Right lobe of liver (tissue), 6 donors: ENCODE results near the gene ZNF827. TPM values are rescaled to one million over a fixed set of nuclear protein-coding genes. Genes with fewer than 3 reads are reported as not detected.

ENCODE experiments used
- ATAC-seq, 4 donors: fragments of 200-7000 bp; cut with Tn5 transposase; one replicate each; pipeline ENCODE4 v1.9.1; 2020; ENCODE audit warnings: mild to moderate bottlenecking in 4 of 4, moderate library complexity in 4 of 4
- DNase-seq, 3 donors: peaks; one replicate each; pipeline ENCODE4 v3.0.0-alpha.2; 2020
- H3K27ac ChIP-seq, 3 donors: fragments of 200-600 bp; one replicate each; pipeline ENCODE4 v1.8.0; 2022
- H3K27me3 ChIP-seq, 2 donors: fragments of 200-600 bp; one replicate each; pipeline ENCODE4 v1.8.0; 2022
- H3K36me3 ChIP-seq, 4 donors: fragments of 200-600 bp; sonication (generic) in 1 of 4; one replicate each; pipeline versions ENCODE4 v1.5.1 to v1.8.0; 2017 to 2022; ENCODE audit warnings: control low read depth in 1 of 4
- H3K4me1 ChIP-seq, 4 donors: fragments of 200-600 bp; sonication (generic) in 1 of 4; one replicate each; pipeline versions ENCODE4 v1.5.1 to v1.8.0; 2017 to 2022; ENCODE audit warnings: control low read depth in 1 of 4
- H3K4me3 ChIP-seq, 3 donors: fragments of 200-600 bp; one replicate each; pipeline ENCODE4 v1.8.0; 2022
- H3K9me3 ChIP-seq, 4 donors: fragments of 200-600 bp; sonication (generic) in 1 of 4; one replicate each; pipeline versions ENCODE4 v1.5.1 to v1.8.0; 2017 to 2022; ENCODE audit warnings: control low read depth in 1 of 4
- CTCF ChIP-seq, 4 donors: fragments of 200-600 bp in 3 of 4; fragments of 450-650 bp in 1 of 4; IDR thresholded peaks; one replicate each; pipeline versions ENCODE4 v1.5.1 to v1.8.0; 2016 to 2022; ENCODE audit warnings: antibody characterized with exemption in 4 of 4, mild to moderate bottlenecking in 2 of 4
- POLR2A ChIP-seq: fragments of 450-650 bp; IDR thresholded peaks from one replicate; pipeline ENCODE4 v1.6.1; 2017; ENCODE audit warnings: antibody characterized with exemption, mild to moderate bottlenecking
- WGBS: methylation state at CpG from one replicate; pipeline ENCODE4 v1.1.6; 2018; ENCODE audit warnings: low coverage, low lambda C conversion rate; ENCODE audit not compliant: insufficient coverage; ENCODE audit errors: missing lambda C conversion rate; 5-methylcytosine and 5-hydroxymethylcytosine counted together
- intact Hi-C, 2 donors: fragments of 100-400 bp; cut with DNase I; formaldehyde crosslinking; loops; one replicate each; pipeline versions ENCODE4 v1.11.2 to v1.14.1; 2022
- total RNA-seq, 6 experiments: library from RNA; depleted of rRNA in 2 of 6; stranded (reverse); fragments of >200 nt in 2 of 6; fragmentation: NEBNext Ultra II Directional in 3 of 6; extraction: Animal tissue kit (Norgen Biotek cat#: 25700) in 3 of 6; gene quantifications; one replicate each; pipeline versions ENCODE4 v1.1.0 to v1.2.4, GENCODE V29; 2016 to 2023
- donor health status: DM: no; HTN: yes; CAD: no.
- donor health status: DM: no; HTN: no; CAD: no.
- donor health status: DM: no; HTN: no; CAD: no.
- donor health status: DM: no; HTN: yes; CAD: no.
- donor health status: DM: no; HTN: yes; CAD: no.

ZNF827 gene
- total RNA-seq, 6 experiments from 2014 or later: 0.28 to 1.6 (median 0.68) TPM

DNA sequence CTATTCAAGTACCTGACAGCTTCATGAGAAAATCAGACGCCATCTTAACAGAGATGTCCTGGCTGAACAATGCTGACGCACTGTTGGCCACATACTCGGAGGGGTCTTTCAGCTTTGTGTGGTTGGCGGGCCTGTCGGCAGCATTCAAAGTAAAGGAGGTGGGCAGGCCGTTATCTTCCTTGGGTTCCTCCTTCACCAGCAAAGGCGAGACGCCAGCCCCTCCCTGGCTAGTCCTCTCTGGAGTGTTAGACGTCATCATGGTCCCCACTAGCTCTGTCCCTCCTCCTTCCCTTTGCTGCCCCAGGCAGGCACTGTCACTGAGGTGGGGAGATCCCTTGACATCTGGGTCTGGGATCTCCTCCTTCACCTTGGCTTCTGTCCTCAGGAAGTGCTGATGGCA is 53.0 kb downstream of the ZNF827 start:
- H3K27me3 ChIP-seq: no peaks in the 10 kb centered on the region
- ATAC-seq: no peak
- no peak overlapping the region for H3K27ac ChIP-seq
- no peak for DNase-seq
- TF ChIP-seq CTCF (IDR thresholded peaks at IDR 0.05) (no peak), POLR2A (no peak)
- intact Hi-C loops: no loop called here
- no peaks in the 10 kb centered on the region for H3K9me3 ChIP-seq
- no peaks in the 10 kb centered on the region for H3K36me3 ChIP-seq
- no peaks in the 10 kb centered on the region for H3K4me1 ChIP-seq
- no peak overlapping the region for H3K4me3 ChIP-seq
- 94% methylated on average over 3 of the region's 9 CpGs for WGBS

DNA sequence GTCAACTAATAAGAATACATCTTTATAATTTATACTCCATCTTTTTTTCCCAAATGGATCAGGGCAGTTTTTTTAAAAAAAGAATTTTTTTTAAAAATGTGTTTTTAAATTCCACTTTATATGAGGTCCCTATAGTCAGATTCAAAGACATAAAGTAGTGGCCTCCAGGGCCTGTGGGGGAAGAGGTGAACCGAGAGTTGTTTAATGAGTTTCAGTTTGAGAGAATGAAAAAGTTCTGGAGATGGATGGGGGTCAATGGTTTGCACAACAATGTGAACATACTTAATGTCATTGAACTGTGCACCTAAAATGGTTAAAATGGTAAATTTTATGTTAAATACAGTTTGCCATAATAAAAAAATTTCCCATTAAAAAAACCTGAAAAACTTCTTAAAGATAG is 53.8 kb downstream of the ZNF827 start:
- no peaks in the 10 kb centered on the region for H3K9me3 ChIP-seq
- no peaks in the 10 kb centered on the region for H3K36me3 ChIP-seq
- TF ChIP-seq CTCF (IDR thresholded peaks at IDR 0.05) (no peak), POLR2A (no peak)
- no peak for ATAC-seq
- intact Hi-C loops: no loop called here
- H3K27ac ChIP-seq: no peak overlapping the region
- H3K4me1 ChIP-seq: no peaks in the 10 kb centered on the region
- no peak overlapping the region for H3K4me3 ChIP-seq
- WGBS: 94% methylated on average over 1 of the region's 1 CpG
- no peaks in the 10 kb centered on the region for H3K27me3 ChIP-seq
- no peak for DNase-seq

GRCh38 chr4:145883101-145883694 is 55.4 kb downstream of the ZNF827 start:
- Histone ChIP-seq H3K4me1 (peaks cover 0 to 9% (median 4%) of the 10 kb centered on the region in 4 donors), H3K4me3 (no peak overlapping the region), H3K27me3 (no peaks in the 10 kb centered on the region), H3K9me3 (no peaks in the 10 kb centered on the region), H3K27ac (no peak overlapping the region), H3K36me3 (no peaks in the 10 kb centered on the region)
- DNase-seq (no peak), ATAC-seq (no peak)
- WGBS: 83% methylated on average over 3 of the region's 4 CpGs
- TF ChIP-seq CTCF (IDR thresholded peaks at IDR 0.05) (no peak), POLR2A (no peak)
- intact Hi-C loops: no loop called here

DNA sequence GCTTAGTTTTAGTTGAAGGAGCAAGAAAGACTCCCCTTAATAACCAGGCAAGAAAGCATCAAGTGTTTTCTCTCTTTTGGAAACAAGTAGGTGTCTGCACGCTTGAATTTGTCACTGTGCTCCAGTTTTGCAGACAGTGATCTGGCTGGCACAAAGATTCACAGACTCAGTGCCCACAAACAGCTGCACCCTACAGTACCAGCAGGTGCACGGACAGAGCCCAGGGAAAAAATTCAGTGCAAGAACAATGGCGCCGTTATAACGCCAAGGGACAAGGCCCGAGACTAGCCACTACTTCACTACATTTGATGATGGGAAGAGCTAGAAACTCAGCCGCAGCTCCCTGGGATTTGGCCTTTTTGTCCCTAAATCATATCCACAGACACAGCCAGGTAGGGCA is 56.0 kb downstream of the ZNF827 start:
- intact Hi-C loops: no loop called here
- H3K27ac ChIP-seq: no peak overlapping the region

More for the DNA sequence above, 56.0 kb downstream of the ZNF827 start:
- 95% methylated on average over 7 of the region's 7 CpGs for WGBS
- ATAC-seq (no peak), DNase-seq (no peak)
- H3K4me1 ChIP-seq: peaks cover 0 to 9% (median 4%) of the 10 kb centered on the region in 4 donors
- no peak overlapping the region for H3K4me3 ChIP-seq
- no peaks in the 10 kb centered on the region for H3K36me3 ChIP-seq
- no peaks in the 10 kb centered on the region for H3K27me3 ChIP-seq
- TF ChIP-seq POLR2A: no peak
- no peak for TF ChIP-seq CTCF (IDR thresholded peaks at IDR 0.05)
- H3K9me3 ChIP-seq: no peaks in the 10 kb centered on the region
